SU-DHL-6 (cell line): Measurements from ENCODE around the gene CLIC4.

Source experiments
- H2AFZ ChIP-seq: fragments of 200-600 bp; sonication (generic); 2 replicates; pipeline ENCODE4 v1.6.1; 2014; ENCODE audit warnings: low read depth, mild to moderate bottlenecking, moderate library complexity, mixed read lengths, antibody characterized with exemption, low read length; ENCODE audit not compliant: severe bottlenecking
- H3F3A ChIP-seq: fragments of 200-600 bp; shearing (Covaris generic); 2 replicates; pipeline ENCODE4 v1.6.0; 2016; ENCODE audit warnings: antibody characterized with exemption, mild to moderate bottlenecking; ENCODE audit not compliant: insufficient read depth
- H3K27ac ChIP-seq: fragments of 200-600 bp; sonication (generic); 2 replicates; pipeline ENCODE4 v1.5.1; 2016; ENCODE audit warnings: low read depth, mild to moderate bottlenecking, low read length, moderate library complexity, mixed read lengths
- H3K27me3 ChIP-seq: fragments of 200-600 bp; sonication (generic), shearing (Covaris generic); 2 replicates; pipeline ENCODE4 v1.6.0; 2014; ENCODE audit warnings: mild to moderate bottlenecking, low read length
- H3K36me3 ChIP-seq: fragments of 200-600 bp; sonication (generic); 2 replicates; pipeline ENCODE4 v1.6.1; 2014; ENCODE audit warnings: mild to moderate bottlenecking, low read length, mixed read lengths
- H3K4me2 ChIP-seq: fragments of 300-600, 200-600 bp; shearing (Covaris generic), sonication (generic); 2 replicates; pipeline ENCODE4 v1.6.0; 2014; ENCODE audit warnings: low read length, low read depth, mild to moderate bottlenecking; ENCODE audit not compliant: poor library complexity, severe bottlenecking
- H3K4me3 ChIP-seq: fragments of 200-600 bp; sonication (generic); 2 replicates; pipeline ENCODE4 v1.5.1; 2014; ENCODE audit warnings: antibody characterized with exemption, low read length, mild to moderate bottlenecking, mixed read lengths; ENCODE audit not compliant: insufficient read depth, poor library complexity, severe bottlenecking
- H3K79me2 ChIP-seq: fragments of 200-600 bp; sonication (generic); 2 replicates; pipeline ENCODE4 v1.6.1; 2014; ENCODE audit warnings: mild to moderate bottlenecking, low read length, moderate library complexity; ENCODE audit not compliant: insufficient read depth
- H3K9ac ChIP-seq: fragments of 200-600 bp; sonication (generic); 2 replicates; pipeline ENCODE4 v1.7.0; 2014; ENCODE audit warnings: mild to moderate bottlenecking, low read length
- H3K9me2 ChIP-seq: fragments of 200-600 bp; sonication (generic); replicated peaks from 2 replicates; pipeline ENCODE4 v1.6.1; 2014; ENCODE audit warnings: low read length; ENCODE audit not compliant: insufficient read depth
- H3K9me3 ChIP-seq: fragments of 200-600 bp; sonication (generic); 2 replicates; pipeline ENCODE4 v1.6.1; 2014; ENCODE audit warnings: low read length, mixed read lengths; ENCODE audit not compliant: insufficient read depth
- H4K20me1 ChIP-seq: fragments of 200-600 bp; sonication (generic); 2 replicates; pipeline ENCODE4 v1.6.1; 2014; ENCODE audit warnings: low read depth, mild to moderate bottlenecking, antibody characterized with exemption, low read length, moderate library complexity, mixed read lengths
- CTCF ChIP-seq: fragments of 200-600 bp; sonication (generic); IDR thresholded peaks from one replicate; pipeline ENCODE4 v1.5.1; 2017; ENCODE audit warnings: antibody characterized with exemption, mild to moderate bottlenecking, low read length, moderate library complexity; ENCODE audit not compliant: insufficient read depth, poor library complexity, severe bottlenecking
- EZH2phosphoT487 ChIP-seq: fragments of 200-600 bp; sonication (generic), shearing (Covaris generic); conservative IDR thresholded peaks from 2 replicates; pipeline ENCODE4 v1.6.1; 2018; ENCODE audit warnings: mild to moderate bottlenecking, antibody characterized with exemption, low read length, moderate library complexity, mixed read lengths

The CLIC4 gene

GRCh38 chr1:24873148-24873547 is 127.9 kb downstream of the CLIC4 start:
- Histone ChIP-seq H3K4me2 (no peak overlapping the region), H3K4me3 (no peak overlapping the region), H3K9me2 (no peaks in the 10 kb centered on the region), H4K20me1 (no peaks in the 10 kb centered on the region), H3K79me2 (no peaks in the 10 kb centered on the region), H3K27me3 (no peaks in the 10 kb centered on the region), H3K9me3 (no peaks in the 10 kb centered on the region), H3F3A (no peaks in the 10 kb centered on the region), H2AFZ (no peak overlapping the region), H3K9ac (no peak overlapping the region), H3K36me3 (no peaks in the 10 kb centered on the region), H3K27ac (no peak overlapping the region)
- no peak for TF ChIP-seq EZH2phosphoT487
- no peak for TF ChIP-seq CTCF

- H3K4me3 ChIP-seq = no peak overlapping the region
- H3K27ac ChIP-seq = no peak overlapping the region
- no peaks in the 10 kb centered on the region for H3K36me3 ChIP-seq
- H3F3A ChIP-seq = no peaks in the 10 kb centered on the region
- no peaks in the 10 kb centered on the region for H3K9me2 ChIP-seq
- no peak overlapping the region for H3K9ac ChIP-seq
- TF ChIP-seq CTCF (no peak), EZH2phosphoT487 (no peak)
- H2AFZ ChIP-seq = no peak overlapping the region
- no peaks in the 10 kb centered on the region for H3K79me2 ChIP-seq
- H4K20me1 ChIP-seq = no peaks in the 10 kb centered on the region
- no peak overlapping the region for H3K4me2 ChIP-seq
- H3K27me3 ChIP-seq = no peaks in the 10 kb centered on the region
- H3K9me3 ChIP-seq = no peaks in the 10 kb centered on the region
These were observed 128.8 kb downstream of the CLIC4 start for GRCh38 chr1:24874056-24874455.

GRCh38 chr1:24874611-24875234 is 129.5 kb downstream of the CLIC4 start:
- Histone ChIP-seq H3K9me3 (no peaks in the 10 kb centered on the region), H3K27ac (no peak overlapping the region), H4K20me1 (no peaks in the 10 kb centered on the region), H3K9me2 (no peaks in the 10 kb centered on the region), H3K27me3 (no peaks in the 10 kb centered on the region), H2AFZ (no peak overlapping the region), H3K79me2 (no peaks in the 10 kb centered on the region), H3K9ac (no peak overlapping the region), H3K4me3 (no peak overlapping the region), H3K36me3 (no peaks in the 10 kb centered on the region), H3K4me2 (no peak overlapping the region), H3F3A (no peaks in the 10 kb centered on the region)
- TF ChIP-seq CTCF = no peak
- no peak for TF ChIP-seq EZH2phosphoT487
